Breast epithelium (tissue), 3 donors: ENCODE measurements around the gene MED10.

Experiments used
- POLR2A ChIP-seq: fragments of 450-650 bp; IDR thresholded peaks from one replicate; pipeline ENCODE4 v1.6.1; 2016; ENCODE audit warnings: antibody characterized with exemption, mild to moderate bottlenecking, moderate library complexity
- POLR2AphosphoS5 ChIP-seq, 3 donors: sonication (generic); formaldehyde crosslinking; IDR thresholded peaks; one replicate each; pipeline ENCODE4 v1.6.1; 2017; ENCODE audit warnings: antibody characterized with exemption in 3 of 3

- TF ChIP-seq POLR2AphosphoS5 (IDR thresholded peaks at IDR 0.05) (no peak), POLR2A (no peak)
These were observed 12.8 kb upstream of the MED10 start for GRCh38 chr5:6391151-6391550.
